ELR (cell line): ENCODE measurements around the gene ANKRD10.

Experiments
- DNase-seq: peaks from one replicate; pipeline ENCODE4 v3.0.0-alpha.2; 2015; ENCODE audit warnings: low read depth

ANKRD10 gene

DNA sequence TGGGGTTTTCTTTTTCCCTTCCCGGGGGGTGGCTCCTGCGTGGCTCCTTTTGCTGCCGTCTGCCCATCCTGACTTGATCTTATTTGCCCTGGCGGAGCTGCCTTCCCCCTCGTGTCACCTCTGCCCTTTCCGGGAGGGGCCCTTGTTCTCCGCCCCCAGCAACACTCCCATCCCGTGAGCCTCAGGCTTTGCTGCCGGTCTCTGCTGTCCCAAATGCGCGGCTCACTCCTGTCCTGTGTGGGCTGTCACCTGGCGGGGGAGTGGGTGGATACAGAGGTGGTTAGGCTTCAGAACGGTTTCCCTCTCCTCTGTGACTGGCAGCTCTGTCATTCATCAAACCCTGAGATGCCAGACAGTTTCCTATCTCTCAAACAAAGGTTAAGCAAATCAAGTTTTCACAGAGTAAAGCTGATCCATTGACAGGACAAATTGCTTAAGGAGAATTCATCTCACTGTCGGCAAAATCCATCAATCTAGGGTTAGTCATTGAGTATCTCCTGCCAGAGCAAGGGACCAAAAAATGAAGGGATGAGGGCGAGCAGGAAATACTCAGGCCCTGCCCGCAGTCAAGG, 84.0 kb downstream of the ANKRD10 start:
- no peak for DNase-seq

DNA sequence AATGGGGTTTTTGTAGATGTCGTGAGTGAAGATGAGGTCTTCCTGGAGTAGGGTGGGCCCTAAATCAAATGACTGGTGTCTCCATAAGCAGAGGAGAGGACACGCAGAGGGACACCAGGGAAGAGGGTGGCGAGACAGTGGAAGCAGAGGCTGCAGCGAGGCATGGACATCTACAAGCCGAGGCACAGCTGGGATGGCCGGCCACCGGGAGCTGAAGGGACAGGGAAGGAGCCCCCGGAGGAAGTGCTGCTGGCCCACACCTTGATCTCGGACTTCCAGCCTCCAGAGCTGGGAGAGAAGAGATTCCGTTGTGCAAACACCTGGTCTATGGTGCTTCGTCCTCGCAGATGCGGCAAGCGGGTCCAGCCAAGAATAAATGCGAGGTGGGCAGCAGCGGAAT, 84.5 kb downstream of the ANKRD10 start:
- DNase-seq: no peak

DNA sequence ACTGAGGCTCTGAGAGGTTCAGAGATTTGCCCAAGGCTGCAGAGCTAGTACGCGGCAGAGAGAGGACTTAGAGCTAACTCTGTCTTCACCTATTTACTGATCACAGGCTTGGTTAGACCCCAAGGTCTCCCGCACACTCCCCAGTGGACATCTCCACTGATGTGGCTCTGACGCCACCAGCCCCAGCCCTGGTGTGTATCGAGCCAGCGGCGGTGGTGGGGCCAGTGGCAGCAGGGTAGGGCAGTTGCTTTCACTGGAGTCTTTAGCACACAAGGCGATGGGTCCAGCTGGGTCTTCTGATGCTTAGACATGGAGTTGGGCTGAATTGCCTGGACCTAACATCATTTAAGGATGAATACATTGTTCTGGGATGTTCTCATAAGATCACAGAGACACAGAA, 85.4 kb downstream of the ANKRD10 start:
- DNase-seq: no peak

GRCh38 chr13:110828705-110829104, 86.2 kb downstream of the ANKRD10 start:
- DNase-seq: no peak
